HG02973 (cell line): ENCODE measurements around the gene FOXA3.

Experiments
- ATAC-seq: cut with Tn5 transposase; IDR thresholded peaks from one replicate; pipeline ENCODE4 v1.9.1; 2021; ENCODE audit warnings: moderate library complexity; ENCODE audit not compliant: unreplicated experiment

Gene FOXA3

DNA sequence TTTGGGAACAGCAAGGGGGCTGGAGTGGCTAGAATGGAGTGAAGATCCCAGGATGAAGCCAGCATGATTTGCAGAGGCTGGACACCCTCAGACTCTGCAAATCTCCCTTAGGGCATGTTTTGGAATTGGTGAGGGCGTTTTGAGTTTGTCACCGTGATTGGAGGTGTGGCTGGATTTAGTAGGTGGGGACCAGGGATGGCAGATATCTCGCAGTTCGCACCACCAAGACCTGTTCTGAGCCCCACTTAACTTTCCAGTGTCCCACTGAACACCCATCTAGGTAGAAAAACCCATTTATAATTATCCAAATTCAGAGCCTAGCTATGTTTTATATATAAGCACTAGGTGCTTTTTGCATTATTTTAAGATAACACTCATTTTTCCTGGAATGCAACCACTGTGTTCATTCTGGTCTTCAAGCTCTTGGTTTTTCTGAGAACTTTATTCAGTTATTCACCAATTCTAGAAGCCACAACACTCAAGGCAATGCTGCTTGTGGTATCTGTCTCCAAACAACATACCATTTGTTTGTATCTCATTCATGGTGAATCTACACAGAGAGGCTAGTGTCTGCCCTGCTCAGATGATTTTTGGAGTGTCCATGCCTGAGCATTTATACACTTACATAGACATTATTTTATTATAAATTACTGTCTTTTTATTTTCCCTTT lies 53.4 kb downstream of the FOXA3 start:
- no peak for ATAC-seq

DNA sequence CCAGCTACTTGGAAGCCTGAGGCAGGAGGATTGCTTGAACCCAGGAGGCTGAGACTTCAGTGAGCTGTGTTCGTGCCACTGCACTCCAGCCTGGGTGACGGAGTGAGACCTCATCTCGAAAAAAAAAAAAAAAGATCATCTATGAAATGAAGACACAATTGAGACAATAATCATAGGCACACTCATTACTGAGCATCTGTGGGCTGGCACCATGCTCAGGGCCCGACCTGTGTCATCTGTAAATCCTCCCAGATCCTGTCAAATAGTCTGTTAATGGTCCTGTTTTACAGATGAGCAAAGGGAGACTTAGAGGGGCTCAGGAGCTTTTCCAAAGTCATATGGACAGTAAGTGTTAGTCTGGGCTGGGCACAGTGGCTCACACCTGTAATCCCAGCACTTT lies 54.6 kb downstream of the FOXA3 start:
- ATAC-seq = no peak

GRCh38 chr19:45919678-45920077 lies 55.6 kb downstream of the FOXA3 start:
- ATAC-seq = no peak

- no peak for ATAC-seq
Measured at GRCh38 chr19:45920458-45920857, 56.3 kb downstream of the FOXA3 start.

DNA sequence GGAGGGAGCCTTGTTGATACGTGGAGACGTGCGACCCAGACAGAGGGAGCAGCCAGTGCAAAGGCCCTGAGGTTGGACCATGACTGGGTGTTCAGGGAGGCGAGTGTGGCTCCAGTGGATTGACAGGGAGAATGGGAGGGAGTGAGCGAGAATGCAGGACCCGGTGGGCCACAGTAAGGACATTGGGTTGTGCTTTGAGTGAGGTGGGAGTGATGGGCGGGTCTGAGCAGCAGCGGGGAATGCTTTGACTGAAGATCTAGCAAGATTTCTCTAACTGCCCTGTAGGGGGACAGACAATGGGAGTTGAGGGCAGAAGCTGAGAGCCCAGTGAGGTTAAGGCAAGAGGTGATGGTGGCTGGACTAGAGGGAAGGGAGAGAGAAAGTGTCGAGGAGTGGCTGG lies 58.2 kb downstream of the FOXA3 start:
- no peak for ATAC-seq
